Umbilical cord (tissue), 2 donors: ENCODE data around the gene ASIC4. TPM values are rescaled to one million over a fixed set of nuclear protein-coding genes. Genes with fewer than 3 reads are reported as not detected.

ENCODE experiments used
- DNase-seq: peaks from one replicate; pipeline ENCODE4 v3.0.0-alpha.2; 2015; ENCODE audit warnings: low spot score
- total RNA-seq: library from RNA; depleted of rRNA; stranded (reverse); fragments of >200 nt; gene quantifications from one replicate; pipeline ENCODE4 v1.2.3, GENCODE V29; 2014; ENCODE audit warnings: low replicate concordance; ENCODE audit not compliant: insufficient read depth

The ASIC4 gene
- total RNA-seq, 1 donor from 2014 or later = 0.96 TPM

DNA sequence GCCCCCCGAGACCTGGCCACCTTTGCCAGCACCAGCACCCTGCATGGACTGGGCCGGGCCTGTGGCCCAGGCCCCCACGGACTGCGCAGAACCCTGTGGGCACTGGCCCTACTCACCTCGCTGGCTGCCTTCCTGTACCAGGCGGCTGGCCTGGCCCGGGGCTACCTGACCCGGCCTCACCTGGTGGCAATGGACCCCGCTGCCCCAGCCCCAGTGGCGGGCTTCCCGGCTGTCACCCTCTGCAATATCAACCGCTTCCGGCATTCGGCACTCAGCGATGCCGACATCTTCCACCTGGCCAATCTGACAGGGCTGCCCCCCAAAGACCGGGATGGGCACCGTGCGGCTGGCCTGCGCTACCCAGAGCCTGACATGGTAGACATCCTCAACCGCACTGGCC lies 554 bp downstream of the ASIC4 start:
- DNase-seq = no peak

DNA sequence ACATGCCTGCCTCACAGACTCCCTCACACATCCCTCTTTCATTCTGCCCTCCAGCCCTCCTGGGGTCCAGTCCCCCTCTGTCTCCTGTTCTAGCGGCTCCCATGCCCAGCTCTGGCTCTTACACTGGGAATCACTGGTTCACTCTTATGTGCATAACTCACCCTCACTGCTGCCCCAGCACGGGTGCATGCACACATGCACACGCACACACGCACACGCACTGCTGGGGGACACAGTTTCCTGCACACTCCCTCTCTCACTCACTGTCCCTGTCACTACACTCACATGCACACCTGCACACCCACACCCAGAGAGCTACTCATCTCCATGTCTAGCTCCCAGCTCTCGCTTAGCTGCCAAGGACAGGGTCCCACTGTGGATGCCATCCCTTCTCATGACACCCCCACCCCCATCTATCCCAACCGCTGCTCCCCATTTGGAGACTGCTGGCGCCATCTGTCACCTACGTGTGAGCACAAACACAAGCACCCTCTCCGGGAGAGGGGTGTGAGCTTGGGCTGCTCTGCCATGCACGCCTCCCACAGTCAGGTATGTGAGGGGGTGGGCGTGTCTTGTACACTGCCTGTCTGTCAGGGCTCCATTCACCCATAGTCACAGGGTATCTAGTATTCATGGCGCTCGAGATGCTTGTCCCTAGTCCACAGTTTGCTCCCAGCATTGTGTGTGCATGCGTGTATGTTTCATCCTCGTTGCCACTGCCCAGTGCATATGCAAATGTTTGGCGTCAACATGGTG lies 1.8 kb downstream of the ASIC4 start:
- no peak for DNase-seq

DNA sequence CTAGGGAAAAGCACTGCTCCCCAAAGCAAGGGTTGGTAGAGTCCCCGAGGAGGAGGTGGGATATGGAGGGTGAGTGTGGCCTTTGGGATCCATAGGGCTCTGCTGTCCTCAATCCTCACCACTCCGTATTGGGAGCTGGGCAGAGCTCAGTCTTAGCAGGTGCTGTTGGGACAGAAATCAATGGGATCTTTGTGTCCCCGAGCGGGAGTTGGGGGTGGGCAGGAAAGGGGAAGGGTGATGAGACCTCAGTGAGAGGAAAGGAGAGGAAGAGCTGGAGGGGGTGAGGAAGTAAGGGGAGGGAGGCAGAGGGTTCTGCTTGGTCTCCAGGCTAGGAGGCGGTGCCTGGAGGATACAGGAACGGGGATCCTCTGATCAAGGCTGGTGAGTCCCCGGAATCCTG lies 2.6 kb downstream of the ASIC4 start:
- no peak for DNase-seq

DNA sequence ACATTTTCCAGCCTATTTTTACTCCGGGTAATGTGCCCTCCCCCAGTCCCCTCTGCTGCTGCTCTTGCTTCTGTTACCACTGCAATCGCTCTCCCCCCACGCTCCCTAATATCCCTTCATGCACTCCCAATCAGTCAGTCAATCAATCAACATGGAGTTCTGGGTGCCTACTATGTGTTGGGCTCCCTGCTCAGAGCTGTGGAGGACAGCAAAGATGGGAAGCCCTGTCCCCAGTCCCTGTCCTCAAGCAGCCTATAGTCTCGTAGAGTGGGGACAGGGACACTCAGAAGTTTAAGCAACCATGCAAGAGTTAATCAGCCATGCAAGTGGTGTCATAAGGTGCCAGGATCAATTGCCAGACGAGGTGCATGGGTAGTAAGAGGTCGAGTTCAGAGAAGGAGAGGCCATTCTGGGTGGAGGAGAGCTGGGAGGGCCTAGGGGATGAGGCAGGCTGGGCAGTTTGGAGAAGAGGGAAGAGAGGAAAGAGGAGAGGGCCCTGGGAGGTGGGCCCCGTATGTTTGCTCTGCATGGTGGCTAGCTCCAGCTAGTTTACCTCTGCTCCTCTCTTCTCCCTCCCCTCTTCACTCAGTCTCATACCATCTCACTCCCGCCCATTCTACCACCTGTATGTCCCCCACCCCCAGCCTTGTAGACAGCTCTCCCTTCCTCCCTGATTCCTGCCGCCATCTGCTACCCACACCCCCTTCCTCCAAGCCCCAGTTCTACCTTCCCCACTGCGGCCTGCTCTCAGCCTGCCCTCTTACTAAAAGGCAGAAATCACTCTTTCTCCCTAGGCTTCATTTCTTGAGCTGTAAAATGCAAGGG lies 3.9 kb downstream of the ASIC4 start:
- DNase-seq = no peak

DNA sequence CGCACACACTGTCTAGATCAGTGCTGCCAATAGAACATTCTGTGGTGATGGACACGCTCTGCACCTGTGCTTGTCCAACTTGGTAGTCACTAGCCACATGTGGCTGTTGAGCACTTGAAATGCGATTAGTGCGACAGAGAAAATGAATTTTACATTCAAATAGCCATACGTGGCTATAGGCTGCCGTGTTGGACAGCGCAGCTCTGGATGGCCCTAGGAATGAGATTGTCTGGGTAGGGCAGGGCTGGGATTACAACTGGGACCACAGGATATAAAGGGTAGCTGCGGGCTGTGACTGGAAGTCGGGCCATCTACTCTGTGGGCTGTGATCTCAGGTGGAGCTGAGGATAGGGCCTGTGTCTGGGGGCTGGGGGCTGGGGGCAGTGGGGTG lies 5.2 kb downstream of the ASIC4 start:
- no peak for DNase-seq

DNA sequence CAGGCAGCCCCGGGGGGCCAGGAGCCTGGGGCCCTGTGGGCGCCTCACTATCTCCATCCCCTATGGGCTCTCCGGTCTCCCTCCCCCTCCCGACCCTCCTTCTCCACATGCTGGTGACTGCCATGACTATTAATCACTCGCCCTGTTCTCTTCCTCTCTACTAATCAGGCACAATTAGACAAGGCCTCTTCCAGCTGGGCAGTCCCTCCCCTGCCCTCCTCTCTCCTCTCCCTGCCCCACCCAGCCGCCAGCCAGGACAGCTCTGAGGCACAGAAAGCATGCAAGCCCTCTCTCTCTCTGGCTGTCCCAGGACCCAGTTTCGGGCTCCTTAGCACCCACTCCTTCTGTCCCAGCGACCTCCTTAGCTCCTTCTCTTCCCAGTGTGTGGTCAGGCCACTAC lies 5.8 kb downstream of the ASIC4 start:
- DNase-seq = no peak

DNA sequence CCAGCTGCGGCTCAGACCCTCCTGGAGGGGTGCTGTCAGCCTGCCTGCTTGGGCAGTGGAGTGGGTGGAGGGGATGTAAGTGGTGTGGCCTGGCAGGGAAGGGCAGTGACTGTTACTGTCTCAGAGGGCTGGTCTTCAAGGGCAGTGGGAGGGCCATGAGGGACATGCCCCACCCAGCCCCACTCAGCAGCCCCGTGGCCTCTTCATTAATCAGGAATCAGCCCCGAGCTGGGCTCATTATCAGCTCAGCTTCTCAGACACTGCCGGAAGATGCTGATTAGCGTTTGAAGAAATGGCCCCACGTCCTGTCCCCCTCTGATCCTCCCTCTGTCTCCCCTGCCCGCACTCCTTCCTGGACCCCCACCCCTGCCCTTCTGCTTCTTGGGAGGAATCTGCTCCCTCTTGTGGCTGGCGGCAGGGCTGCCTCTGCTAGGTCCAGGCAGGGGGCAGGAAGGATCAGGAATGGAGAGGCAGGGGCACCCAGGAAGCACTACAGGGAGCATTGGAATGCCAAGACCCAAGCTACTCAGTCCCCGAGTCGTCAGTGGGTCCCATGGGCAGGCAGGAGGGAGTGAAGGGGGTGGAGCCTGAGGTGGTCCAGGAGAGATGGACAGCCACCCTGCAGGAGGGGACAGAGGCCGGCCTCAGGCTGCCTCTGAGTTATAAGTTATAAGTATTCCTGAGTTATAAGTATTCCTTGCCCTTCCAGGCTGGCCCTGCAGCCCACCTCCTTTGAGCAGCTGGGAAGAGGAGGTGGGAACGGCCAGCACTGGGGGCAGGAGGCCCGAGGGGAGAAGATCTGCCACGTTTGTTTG lies 7.0 kb downstream of the ASIC4 start:
- DNase-seq = peak; percentile 74

DNA sequence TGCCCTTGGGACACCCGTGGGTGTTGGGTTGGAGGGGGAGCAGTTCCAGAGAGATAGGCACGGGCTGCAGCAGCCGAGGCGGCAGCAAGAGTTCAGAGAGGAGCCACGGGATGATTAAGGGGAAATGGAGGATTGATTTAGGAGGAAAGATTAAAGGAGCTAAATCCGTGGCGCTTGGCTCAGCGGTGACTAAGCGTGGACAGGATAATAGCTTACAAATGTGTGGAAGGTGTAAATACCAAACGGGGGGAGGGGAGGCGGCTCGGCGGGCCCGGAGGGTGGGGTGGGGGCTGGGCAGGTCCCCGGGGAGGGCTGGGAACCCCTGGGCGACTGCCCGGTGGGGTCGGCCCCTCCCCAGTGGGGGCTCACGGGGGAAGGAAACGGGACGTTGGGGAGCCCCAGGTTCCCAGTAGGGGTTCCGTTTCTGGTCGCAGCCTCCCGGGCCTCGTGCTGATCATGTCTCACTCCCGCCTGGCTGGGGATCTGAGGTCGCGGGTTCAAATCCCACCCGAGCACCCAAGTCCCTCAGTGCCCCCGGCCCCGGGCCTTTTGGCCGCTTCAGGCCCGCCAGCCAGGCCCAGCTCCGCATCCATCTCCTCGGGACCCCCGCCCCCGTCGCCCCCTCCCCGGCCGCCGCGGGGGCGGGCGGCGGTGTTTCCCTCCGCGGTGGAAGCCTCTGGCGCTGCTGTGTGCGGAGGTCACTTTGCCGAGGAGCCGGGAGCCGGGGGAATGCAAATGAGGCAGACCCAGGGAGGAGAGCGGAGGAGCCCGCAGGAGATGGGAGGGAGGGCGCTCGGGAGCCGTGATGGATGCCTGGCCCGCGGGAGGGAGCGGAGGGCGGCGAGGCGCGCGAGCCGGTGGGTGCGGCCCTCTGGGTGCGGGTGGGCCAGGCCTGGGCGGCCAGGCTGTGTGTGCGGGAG lies 8.1 kb downstream of the ASIC4 start:
- peak; percentile 84 for DNase-seq

DNA sequence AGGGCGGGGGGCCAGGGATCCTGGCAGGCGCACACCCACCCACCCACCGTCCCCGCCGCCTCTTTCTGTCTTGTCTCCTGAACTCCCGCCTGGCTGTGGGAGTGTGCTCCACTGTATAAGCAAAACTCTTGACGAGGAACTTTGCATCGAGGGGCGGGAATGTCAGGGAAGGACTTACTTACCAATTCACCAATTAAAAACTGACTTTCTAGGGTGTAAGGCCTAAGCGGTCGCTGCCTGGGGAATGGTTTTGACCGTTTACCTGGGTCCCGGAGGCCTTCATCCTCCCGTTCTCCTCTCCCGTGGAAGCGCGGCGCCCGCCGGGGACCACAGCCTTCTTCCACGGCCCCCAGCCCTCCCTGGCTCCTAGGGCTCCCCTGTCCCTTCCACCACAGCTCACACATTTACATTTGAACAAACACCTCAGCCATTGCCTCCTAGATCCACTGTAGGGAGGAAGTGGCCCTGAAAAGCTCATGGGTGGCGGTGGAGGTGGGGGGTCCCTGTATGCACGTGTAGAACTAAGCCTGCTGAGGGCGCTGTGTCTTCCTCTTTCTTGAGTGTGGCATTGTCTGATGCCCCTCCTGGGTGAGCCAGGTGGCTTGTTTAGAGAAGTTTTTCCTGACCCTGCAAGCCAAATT lies 8.9 kb downstream of the ASIC4 start:
- DNase-seq = peak; percentile 63

DNA sequence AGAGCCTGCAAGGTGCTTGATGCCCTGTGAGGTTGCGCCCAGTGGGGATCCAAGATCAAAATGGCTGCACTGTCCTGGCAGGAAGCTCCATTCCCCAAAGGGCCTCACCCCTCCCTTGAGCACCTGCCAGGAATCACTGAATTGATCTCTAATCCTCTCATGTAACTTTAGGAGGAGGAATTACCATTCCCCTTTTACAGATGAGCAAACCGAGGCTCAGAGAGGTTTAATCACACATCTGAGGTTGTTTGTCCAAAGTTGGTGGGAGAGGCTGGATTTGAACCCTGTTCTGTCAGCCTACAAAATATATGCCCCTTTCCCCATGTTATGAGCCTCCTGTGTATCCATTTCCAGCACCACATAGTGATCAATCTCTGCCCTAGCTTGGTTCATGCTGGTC lies 10.5 kb downstream of the ASIC4 start:
- DNase-seq = no peak

DNA sequence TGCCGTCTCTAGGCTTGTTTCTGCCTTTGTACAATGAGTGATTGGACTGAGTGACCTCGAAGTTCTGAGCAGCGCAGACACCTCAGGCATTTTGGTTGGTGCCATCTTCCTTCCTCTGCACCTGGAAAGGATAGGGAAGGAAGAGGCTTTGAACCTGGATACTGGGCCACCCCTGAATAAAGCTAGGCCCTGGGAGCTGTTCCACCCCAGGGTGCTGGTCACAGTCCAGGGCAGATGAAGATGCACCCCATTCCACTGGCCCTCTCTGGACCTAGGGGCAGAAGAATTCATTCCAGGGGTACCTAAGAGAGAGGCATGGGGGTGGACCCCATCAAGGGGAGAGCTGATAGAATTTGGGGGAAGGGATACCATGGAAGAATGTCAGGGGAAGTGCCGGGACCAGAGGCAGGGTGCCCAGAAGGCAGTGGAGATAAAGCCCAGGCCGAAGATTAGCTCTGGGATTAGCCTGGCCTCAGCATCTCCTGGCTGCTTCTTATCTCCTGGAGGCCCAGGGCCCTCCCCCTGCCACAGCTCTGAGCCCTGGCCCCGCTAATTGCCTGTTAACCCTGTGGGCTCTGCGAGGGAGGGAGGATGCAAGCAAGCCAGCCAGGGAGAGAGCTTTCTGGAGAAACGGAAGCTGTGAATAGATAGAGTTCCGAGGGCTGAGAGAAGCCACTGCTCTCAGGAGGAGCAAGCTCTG lies 11.4 kb downstream of the ASIC4 start:
- DNase-seq = peak; percentile 87

DNA sequence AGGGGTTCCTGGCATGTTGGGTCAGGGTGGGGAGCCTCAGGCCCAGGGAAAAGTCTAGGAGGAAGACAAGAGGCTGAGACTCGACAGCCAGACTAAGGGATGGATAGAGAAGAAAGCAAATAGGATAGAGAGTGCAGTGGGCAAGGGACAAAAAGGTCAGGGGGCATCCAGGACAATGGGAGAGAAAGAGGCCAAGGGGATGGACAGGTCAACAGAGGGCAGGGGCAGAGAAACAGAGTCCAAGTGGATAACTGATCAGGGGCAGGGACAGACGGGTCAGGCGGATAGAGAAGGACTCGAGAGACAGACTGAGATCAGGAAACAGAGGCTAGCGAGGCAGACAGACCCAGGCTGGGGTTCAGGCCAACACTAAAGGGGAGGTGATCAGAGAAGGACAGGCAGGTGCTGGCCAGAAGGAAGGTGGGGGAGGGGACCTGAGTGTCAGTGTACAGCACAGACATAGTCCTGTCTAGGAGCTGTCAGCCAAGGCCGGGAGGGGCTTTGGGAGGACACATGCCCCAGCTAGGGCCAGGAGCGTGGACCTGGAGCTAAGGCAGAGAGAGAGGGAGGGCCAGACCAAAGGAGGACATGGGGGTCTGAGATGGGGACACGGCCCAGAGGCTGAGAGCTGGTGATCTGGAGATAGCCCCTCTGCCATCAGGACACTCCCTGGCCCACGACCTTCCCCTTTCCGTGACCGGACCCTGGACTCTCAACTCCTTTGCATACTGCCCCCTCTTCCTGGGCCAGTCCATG lies 12.2 kb downstream of the ASIC4 start:
- no peak for DNase-seq

DNA sequence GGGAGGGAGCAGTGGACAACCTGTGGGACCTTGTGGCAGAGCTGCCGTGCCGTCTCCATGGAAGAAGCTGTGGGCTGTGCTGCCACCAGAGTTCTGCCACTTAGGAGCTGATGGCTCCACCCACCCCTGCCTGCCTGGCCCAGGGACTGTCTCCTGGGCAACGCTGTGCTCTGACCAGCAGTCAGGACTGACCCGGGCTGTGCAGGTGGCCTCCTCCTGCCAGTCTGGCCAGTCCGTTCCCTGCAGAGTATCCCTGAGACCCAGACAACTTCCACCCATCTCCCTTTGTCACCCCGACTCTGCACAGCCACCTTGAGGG lies 12.8 kb downstream of the ASIC4 start:
- DNase-seq = no peak

DNA sequence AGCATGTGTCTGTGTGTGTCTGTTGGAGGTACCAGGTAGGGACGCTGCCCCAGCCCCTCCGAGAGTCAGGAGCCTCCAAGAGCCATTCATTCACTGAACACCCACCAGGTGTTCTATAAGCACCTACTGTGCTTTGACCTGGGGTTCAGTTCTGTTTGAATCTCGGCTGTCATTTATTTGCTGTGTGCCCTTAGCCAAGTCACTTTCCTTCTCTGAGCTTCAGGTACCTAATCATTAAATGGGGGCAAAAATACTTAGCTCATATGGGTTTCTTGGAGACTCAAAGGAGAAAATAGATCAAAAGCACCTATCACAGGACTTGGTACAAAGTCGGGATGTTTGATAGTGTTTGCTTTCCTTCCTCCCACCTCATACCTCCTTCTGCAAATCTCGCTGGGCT lies 13.2 kb downstream of the ASIC4 start:
- no peak for DNase-seq

DNA sequence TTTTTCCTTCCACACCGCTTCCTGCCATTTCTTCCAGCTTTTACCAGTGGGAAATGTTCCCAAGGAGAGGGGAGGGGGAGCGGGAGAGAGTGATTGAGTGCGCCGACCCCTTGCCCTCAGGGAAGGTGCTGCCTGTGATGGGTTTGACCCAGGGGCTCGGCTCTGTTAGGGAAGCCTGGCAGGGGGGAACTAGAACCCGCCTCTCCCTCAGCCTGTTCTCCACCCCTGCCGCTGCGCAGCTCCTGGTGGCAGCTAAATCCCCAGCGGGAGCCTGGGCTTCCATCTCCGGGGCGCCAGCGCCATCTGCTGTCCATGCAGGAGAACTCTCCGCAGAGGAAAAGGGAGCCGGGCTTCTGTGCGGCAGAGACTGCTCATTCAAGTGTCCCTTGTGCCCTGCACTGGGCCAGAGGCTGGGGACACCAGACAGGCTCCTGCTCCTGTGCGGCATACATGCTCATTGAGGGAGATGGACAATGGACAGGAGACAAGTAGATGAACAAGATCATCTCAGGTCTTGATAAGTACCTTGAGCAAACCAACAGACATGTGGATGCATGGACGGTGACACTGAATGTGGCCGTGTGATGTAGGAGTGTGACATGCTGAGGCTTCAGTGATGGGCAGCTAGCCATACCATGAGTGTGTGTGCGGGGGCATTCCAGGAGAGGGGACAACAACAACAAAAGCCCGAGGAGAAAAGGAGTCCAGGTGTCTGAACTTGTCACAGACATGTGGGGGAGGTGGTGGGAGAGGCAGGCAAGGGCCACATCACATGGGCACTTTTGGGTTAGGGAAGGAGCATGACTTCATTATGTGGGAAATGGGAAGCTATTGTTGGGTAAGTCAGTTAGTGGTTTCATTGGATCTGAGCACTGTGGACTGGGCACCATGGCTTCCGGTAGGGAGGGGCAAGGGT lies 16.0 kb downstream of the ASIC4 start:
- peak; percentile 91 for DNase-seq

DNA sequence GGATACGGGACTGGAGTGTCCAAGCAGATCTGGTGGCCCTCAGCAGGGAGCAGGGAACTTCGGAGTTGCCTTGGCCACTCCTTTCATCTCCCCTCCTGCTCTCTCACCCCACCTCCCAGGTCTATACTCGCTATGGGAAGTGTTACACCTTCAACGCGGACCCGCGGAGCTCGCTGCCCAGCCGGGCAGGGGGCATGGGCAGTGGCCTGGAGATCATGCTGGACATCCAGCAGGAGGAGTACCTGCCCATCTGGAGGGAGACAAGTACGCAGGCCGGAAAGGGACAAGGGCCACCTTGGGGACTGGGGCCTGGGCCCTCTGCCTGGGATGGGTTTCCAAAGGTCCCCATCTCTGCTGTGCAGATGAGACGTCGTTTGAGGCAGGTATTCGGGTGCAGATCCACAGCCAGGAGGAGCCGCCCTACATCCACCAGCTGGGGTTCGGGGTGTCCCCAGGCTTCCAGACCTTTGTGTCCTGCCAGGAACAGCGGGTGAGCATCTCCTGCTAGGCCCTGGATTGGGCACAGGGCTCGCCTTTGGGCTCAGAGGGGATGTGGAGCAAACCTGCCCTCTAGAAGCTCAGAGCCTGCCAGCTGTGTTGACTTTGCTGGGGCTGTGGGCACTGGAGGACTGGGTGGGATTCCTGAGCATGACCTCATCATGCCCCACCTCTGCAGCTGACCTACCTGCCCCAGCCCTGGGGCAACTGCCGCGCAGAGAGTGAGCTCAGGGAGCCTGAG lies 17.5 kb downstream of the ASIC4 start:
- DNase-seq = no peak

DNA sequence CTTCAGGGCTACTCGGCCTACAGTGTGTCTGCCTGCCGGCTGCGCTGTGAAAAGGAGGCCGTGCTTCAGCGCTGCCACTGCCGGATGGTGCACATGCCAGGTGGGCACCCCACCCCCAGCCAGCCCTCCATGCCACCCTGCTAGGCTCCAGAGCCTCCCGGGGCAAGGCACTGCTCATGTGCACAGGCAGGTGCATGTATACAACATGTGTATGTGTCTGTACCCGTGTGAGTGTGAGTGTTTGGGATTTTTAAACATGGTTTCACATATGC lies 18.0 kb downstream of the ASIC4 start:
- no peak for DNase-seq
